Keratinocyte (primary cell): ENCODE results near the gene SOSTDC1. TPM values are rescaled to one million over a fixed set of nuclear protein-coding genes. Genes with fewer than 3 reads are reported as not detected.

ENCODE experiments used
- DNase-seq: peaks from one replicate; pipeline ENCODE4 v3.0.0-alpha.2; 2011; ENCODE audit warnings: low read depth, missing footprints, low spot score
- FAIRE-seq: peaks from 2 replicates; lab custom pipeline; 2011; peaks lifted over from hg19 to GRCh38; lab: Jason Lieb, UNC
- H2AFZ ChIP-seq: 2 replicates; pipeline ENCODE4 v1.6.0; 2012; ENCODE audit warnings: low read length, control low read depth, inconsistent platforms; ENCODE audit not compliant: control insufficient read depth
- H3K27ac ChIP-seq: 2 replicates; pipeline ENCODE4 v1.5.1; 2011; ENCODE audit warnings: low read length; ENCODE audit not compliant: control insufficient read depth, insufficient read depth
- H3K27me3 ChIP-seq: 3 replicates; pipeline ENCODE4 v1.6.0; 2011; ENCODE audit warnings: low read length; ENCODE audit not compliant: control insufficient read depth, insufficient read depth; ENCODE audit errors: extremely low read depth
- H3K36me3 ChIP-seq, 2 experiments: 2 replicates in 1 of 2; 3 replicates in 1 of 2; pipeline ENCODE4 v1.5.1; 2011; ENCODE audit warnings: low read length in 2 of 2, mild to moderate bottlenecking in 1 of 2; ENCODE audit not compliant: control insufficient read depth in 2 of 2, insufficient read depth in 2 of 2; ENCODE audit errors: extremely low read depth in 1 of 2
- H3K4me1 ChIP-seq: 3 replicates; pipeline ENCODE4 v1.5.1; 2011; ENCODE audit warnings: low read length; ENCODE audit not compliant: control insufficient read depth, insufficient read depth; ENCODE audit errors: extremely low read depth
- H3K4me2 ChIP-seq: 3 replicates; pipeline ENCODE4 v1.6.0; 2011; ENCODE audit warnings: low read depth, low read length; ENCODE audit not compliant: control insufficient read depth, insufficient read depth; ENCODE audit errors: extremely low read depth
- H3K4me3 ChIP-seq, 3 experiments: fragments of 200-600 bp in 1 of 3; sonication (generic) in 1 of 3; 2 replicates in 2 of 3; 3 replicates in 1 of 3; pipeline ENCODE4 v1.5.1; 2011 to 2016; ENCODE audit warnings: low read length in 3 of 3, mild to moderate bottlenecking in 3 of 3, control low read depth in 2 of 3, inconsistent platforms in 1 of 3, low read depth in 1 of 3, mixed read lengths in 1 of 3, mixed run types in 1 of 3, moderate library complexity in 1 of 3; ENCODE audit not compliant: control insufficient read depth in 2 of 3, insufficient read depth in 2 of 3; ENCODE audit errors: extremely low read depth in 1 of 3
- H3K79me2 ChIP-seq: 2 replicates; pipeline ENCODE4 v1.6.0; 2012; ENCODE audit warnings: low read length; ENCODE audit not compliant: control insufficient read depth, insufficient read depth
- H3K9ac ChIP-seq: 3 replicates; pipeline ENCODE4 v1.6.0; 2011; ENCODE audit warnings: low read length; ENCODE audit not compliant: control insufficient read depth, insufficient read depth; ENCODE audit errors: extremely low read depth
- H3K9me1 ChIP-seq: 3 replicates; pipeline ENCODE4 v1.6.0; 2011; ENCODE audit warnings: low read length; ENCODE audit not compliant: control insufficient read depth, insufficient read depth; ENCODE audit errors: extremely low read depth
- H3K9me3 ChIP-seq: 2 replicates; pipeline ENCODE4 v1.5.1; 2012; ENCODE audit warnings: low read depth, low read length; ENCODE audit not compliant: control insufficient read depth
- H4K20me1 ChIP-seq: 3 replicates; pipeline ENCODE4 v1.6.0; 2011; ENCODE audit warnings: low read length; ENCODE audit not compliant: control insufficient read depth, insufficient read depth; ENCODE audit errors: extremely low read depth
- CTCF ChIP-seq, 3 experiments: IDR thresholded peaks in 1 of 3; conservative IDR thresholded peaks in 1 of 3; optimal IDR thresholded peaks in 1 of 3; 2 replicates in 2 of 3; 3 replicates in 1 of 3; pipeline versions ENCODE3 to v1.5.1; 2011; ENCODE audit warnings: low read length in 3 of 3, mild to moderate bottlenecking in 3 of 3, moderate library complexity in 2 of 3, control low read depth in 1 of 3, inconsistent platforms in 1 of 3; ENCODE audit not compliant: insufficient read depth in 2 of 3; ENCODE audit errors: extremely low read depth in 1 of 3
- EZH2 ChIP-seq: IDR thresholded peaks from one replicate; pipeline ENCODE4 v1.6.1; 2012; ENCODE audit warnings: inconsistent platforms, mild to moderate bottlenecking, low read length, moderate library complexity
- dilution Hi-C: fragments of 300-500 bp; cut with MboI; formaldehyde crosslinking; loops from one replicate; pipeline ENCODE4 v1.7.0; 2020; ENCODE audit warnings: low sequenced_read_pairs; ENCODE audit not compliant: extremely low pct_ligation_motif_present
- polyA plus RNA-seq, 5 experiments: library from polyadenylated mRNA; depleted of rRNA in 3 of 5; stranded (reverse) in 3 of 5; stranded (forward) in 1 of 5; unstranded in 1 of 5; fragments of >200 nt; gene quantifications; 1 replicate in 1 of 5; 2 replicates in 3 of 5; 3 replicates in 1 of 5; pipeline versions ENCODE4 v1.2.1 to v1.2.3, GENCODE V29; 2011 to 2012; ENCODE audit warnings: missing spikeins in 2 of 5, low read depth in 1 of 5, low replicate concordance in 1 of 5

The SOSTDC1 gene
- polyA plus RNA-seq, 1 donor (not counting 4 experiments of a cell fraction or from before 2014, with no cell fraction given): 0.31 TPM

- Histone ChIP-seq H3K4me1 (peaks cover 22% of the 10 kb centered on the region), H2AFZ (peak overlapping the region; percentile 94), H3K4me2 (peak overlapping the region; percentile 77), H3K27me3 (no peaks in the 10 kb centered on the region), H3K27ac (no peak overlapping the region), H3K9me3 (no peaks in the 10 kb centered on the region), H3K9me1 (no peaks in the 10 kb centered on the region), H3K9ac (no peak overlapping the region), H3K4me3 (peak overlapping the region in 2 of 3 experiments; percentile 50 to 54), H3K79me2 (no peaks in the 10 kb centered on the region), H4K20me1 (no peaks in the 10 kb centered on the region), H3K36me3 (no peaks in the 10 kb centered on the region)
- no peak for TF ChIP-seq EZH2
- TF ChIP-seq CTCF (optimal IDR thresholded peaks at IDR 0.05 in 1 of 3, IDR thresholded peaks at IDR 0.05 in 1 of 3, conservative IDR thresholded peaks at IDR 0.05 in 1 of 3; ENCODE audit: extremely low read depth in 1 of 3, insufficient read depth in 2 of 3, low read length in 3 of 3): no peak
- dilution Hi-C loops: no loop called here
- no peak for DNase-seq
- FAIRE-seq: peak; percentile 34
Observed at GRCh38 chr7:16463949-16464715, 1.4 kb downstream of the SOSTDC1 start.

GRCh38 chr7:16463520-16463919 is 2.0 kb downstream of the SOSTDC1 start:
- FAIRE-seq: no peak
- peak overlapping the region; percentile 77 for H3K4me2 ChIP-seq
- H3K9ac ChIP-seq: no peak overlapping the region
- no peaks in the 10 kb centered on the region for H3K36me3 ChIP-seq
- TF ChIP-seq EZH2: no peak
- no peaks in the 10 kb centered on the region for H3K79me2 ChIP-seq
- no peak overlapping the region for H3K27ac ChIP-seq
- H3K4me3 ChIP-seq: peak overlapping the region in 1 of 3 experiments; percentile 50
- H3K9me3 ChIP-seq: no peaks in the 10 kb centered on the region
- peak overlapping the region; percentile 94 for H2AFZ ChIP-seq
- DNase-seq: no peak
- dilution Hi-C loops: no loop called here
- H4K20me1 ChIP-seq: no peaks in the 10 kb centered on the region
- H3K9me1 ChIP-seq: no peaks in the 10 kb centered on the region
- H3K27me3 ChIP-seq: no peaks in the 10 kb centered on the region
- H3K4me1 ChIP-seq: peaks cover 22% of the 10 kb centered on the region
